Activated T-helper 1 cell treated with anti-CD3 and anti-CD28 coated beads, Interleukin-2, amount 50 U/mL, for 16 hours (primary cell): Measurements from ENCODE around the gene CHEK1.

Experiments
- DNase-seq, 2 donors: peaks; one replicate each; pipeline ENCODE4 v3.0.0-alpha.2; 2020; ENCODE audit warnings: low read depth in 1 of 2, low spot score in 1 of 2

Gene CHEK1

GRCh38 chr11:125625630-125626287 is 796 bp downstream of the CHEK1 start:
- peak; percentile 61 to 72 for DNase-seq

GRCh38 chr11:125626288-125626950 is 1.5 kb downstream of the CHEK1 start:
- peak in 1 of 2 donors; percentile 9 for DNase-seq

- DNase-seq, result no peak
These were observed 2.4 kb downstream of the CHEK1 start for GRCh38 chr11:125627236-125627910.

- no peak for DNase-seq
These were observed 12.9 kb downstream of the CHEK1 start for GRCh38 chr11:125637840-125638239.

- no peak for DNase-seq
These were observed 13.4 kb downstream of the CHEK1 start for GRCh38 chr11:125638315-125638714.

- no peak for DNase-seq
These were observed 20.9 kb downstream of the CHEK1 start for GRCh38 chr11:125645871-125646270.

- DNase-seq, result no peak
These were observed 24.7 kb downstream of the CHEK1 start for GRCh38 chr11:125649465-125650166.

GRCh38 chr11:125662689-125663088 is 37.7 kb downstream of the CHEK1 start:
- DNase-seq, result no peak

- no peak for DNase-seq
These were observed 38.9 kb downstream of the CHEK1 start for GRCh38 chr11:125663910-125664309.

- no peak for DNase-seq
These were observed 42.2 kb downstream of the CHEK1 start for GRCh38 chr11:125667151-125667550.

GRCh38 chr11:125670172-125670571 is 45.2 kb downstream of the CHEK1 start:
- no peak for DNase-seq

- DNase-seq, result no peak
These were observed 46.6 kb downstream of the CHEK1 start for GRCh38 chr11:125671561-125671960.

GRCh38 chr11:125674210-125674609 is 49.2 kb downstream of the CHEK1 start:
- DNase-seq, result no peak

GRCh38 chr11:125675196-125675595 is 50.2 kb downstream of the CHEK1 start:
- DNase-seq, result no peak

- no peak for DNase-seq
These were observed 54.4 kb downstream of the CHEK1 start for GRCh38 chr11:125679397-125679796.

GRCh38 chr11:125679837-125680236 is 54.9 kb downstream of the CHEK1 start:
- DNase-seq, result no peak

- DNase-seq, result no peak
These were observed 55.8 kb downstream of the CHEK1 start, which contains the start of gene ACRV1 for GRCh38 chr11:125680747-125681146. Gene ACRV1, minus strand, starts transcription at chr11:125680847. Its CDS starts 67 bp downstream, at chr11:125680780.

GRCh38 chr11:125685228-125685627 is 60.3 kb downstream of the CHEK1 start:
- DNase-seq, result no peak

GRCh38 chr11:125688066-125688465 is 63.1 kb downstream of the CHEK1 start:
- DNase-seq, result no peak

- no peak for DNase-seq
These were observed 63.7 kb downstream of the CHEK1 start for GRCh38 chr11:125688632-125689031.

- DNase-seq, result no peak
These were observed 64.4 kb downstream of the CHEK1 start for GRCh38 chr11:125689274-125689859.
